PC-3 (cell line): ENCODE data around the gene PCDHA7.
"Not testable (repeated sequence)": the region's sequence is repeated elsewhere in the genome, so short reads cannot be mapped to it uniquely, and the experiment has no call there.

Experiments used
- CTCF ChIP-seq: fragments of 300-600 bp; sonication (generic); conservative IDR thresholded peaks from 2 replicates; pipeline ENCODE4 v1.5.1; 2017; ENCODE audit warnings: antibody characterized with exemption, low read depth, mild to moderate bottlenecking, low read length
- EZH2 ChIP-seq: fragments of 300-600 bp; sonication (generic); IDR thresholded peaks from one replicate; pipeline ENCODE4 v1.6.1; 2017; ENCODE audit warnings: antibody characterized with exemption, mild to moderate bottlenecking, low read length; ENCODE audit not compliant: unreplicated experiment

GRCh38 chr5:140822969-140823368 lies 11.1 kb upstream of the PCDHA7 start:
- TF ChIP-seq EZH2, CTCF: not testable (repeated sequence)
